ENCODE results near the gene TMEM154. TPM values are rescaled to one million over a fixed set of nuclear protein-coding genes. Genes with fewer than 3 reads are reported as not detected.

TMEM154 gene
- total RNA-seq, 1 experiment from 2014 or later: 4.2 TPM

DNA sequence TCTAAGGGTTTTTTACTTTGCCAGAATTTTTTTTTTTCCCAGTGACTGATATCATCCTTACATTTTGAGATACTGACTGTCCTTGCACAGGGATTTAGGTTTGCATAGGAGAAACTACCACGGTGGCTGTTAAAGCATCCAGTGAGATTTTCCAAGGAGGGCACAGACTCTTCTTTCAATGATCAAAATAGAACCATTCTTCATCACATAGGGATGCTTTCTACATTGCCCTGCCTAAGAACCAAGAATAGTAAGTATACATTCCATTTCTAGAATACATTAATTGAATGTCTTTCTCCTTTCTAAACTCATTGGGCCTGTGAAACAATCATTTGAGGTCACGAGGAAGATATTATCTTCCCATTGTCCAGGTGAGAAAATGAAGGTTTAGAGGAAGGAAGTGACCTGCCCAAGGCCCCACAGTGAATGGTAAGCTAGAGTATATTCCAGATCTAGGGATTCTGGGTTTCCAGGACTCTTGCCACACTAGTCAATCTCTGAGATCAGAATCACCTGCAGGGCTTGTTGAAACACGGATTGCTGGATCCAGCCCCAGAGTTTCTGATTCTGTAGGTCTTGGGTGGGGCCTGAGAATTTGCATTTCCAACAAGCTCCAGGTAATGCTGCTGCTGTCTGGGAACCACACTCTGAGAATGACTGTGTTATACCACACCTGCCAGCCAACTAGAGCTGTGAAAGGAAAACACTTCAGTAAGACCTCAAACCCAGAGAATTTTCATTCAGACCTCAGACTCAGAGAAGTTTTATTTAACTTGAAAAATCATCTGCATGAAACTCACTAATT lies 17.7 kb upstream of the TMEM154 start:
- no peak for DNase-seq (ENCODE audit: extremely low read depth, low read depth)

- peak; percentile 49 for DNase-seq (ENCODE audit: extremely low read depth, low read depth)
These were observed 17.0 kb upstream of the TMEM154 start for GRCh38 chr4:152696764-152697261.

- DNase-seq (ENCODE audit: extremely low read depth, low read depth): no peak
These were observed 14.1 kb upstream of the TMEM154 start for GRCh38 chr4:152693871-152694270.

DNA sequence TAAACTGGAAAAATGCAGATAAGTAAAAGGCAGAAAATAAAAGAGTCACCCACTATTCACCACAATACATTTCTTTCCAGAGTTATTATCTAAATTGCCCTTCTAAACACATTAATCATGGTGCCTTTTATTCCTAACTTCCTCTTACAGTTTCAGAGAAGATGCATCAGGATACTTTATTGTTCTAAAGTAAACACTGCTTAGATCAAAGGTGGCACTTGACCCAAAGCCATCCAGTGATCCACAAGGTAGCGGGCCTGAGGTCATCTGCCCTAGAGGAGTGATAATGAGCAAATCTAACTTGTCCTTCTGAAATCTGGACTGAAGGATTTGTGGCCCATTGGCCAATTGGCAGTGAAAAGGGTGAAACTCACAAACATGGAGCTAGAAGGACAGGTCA lies 12.0 kb upstream of the TMEM154 start:
- DNase-seq (ENCODE audit: extremely low read depth, low read depth): no peak

DNA sequence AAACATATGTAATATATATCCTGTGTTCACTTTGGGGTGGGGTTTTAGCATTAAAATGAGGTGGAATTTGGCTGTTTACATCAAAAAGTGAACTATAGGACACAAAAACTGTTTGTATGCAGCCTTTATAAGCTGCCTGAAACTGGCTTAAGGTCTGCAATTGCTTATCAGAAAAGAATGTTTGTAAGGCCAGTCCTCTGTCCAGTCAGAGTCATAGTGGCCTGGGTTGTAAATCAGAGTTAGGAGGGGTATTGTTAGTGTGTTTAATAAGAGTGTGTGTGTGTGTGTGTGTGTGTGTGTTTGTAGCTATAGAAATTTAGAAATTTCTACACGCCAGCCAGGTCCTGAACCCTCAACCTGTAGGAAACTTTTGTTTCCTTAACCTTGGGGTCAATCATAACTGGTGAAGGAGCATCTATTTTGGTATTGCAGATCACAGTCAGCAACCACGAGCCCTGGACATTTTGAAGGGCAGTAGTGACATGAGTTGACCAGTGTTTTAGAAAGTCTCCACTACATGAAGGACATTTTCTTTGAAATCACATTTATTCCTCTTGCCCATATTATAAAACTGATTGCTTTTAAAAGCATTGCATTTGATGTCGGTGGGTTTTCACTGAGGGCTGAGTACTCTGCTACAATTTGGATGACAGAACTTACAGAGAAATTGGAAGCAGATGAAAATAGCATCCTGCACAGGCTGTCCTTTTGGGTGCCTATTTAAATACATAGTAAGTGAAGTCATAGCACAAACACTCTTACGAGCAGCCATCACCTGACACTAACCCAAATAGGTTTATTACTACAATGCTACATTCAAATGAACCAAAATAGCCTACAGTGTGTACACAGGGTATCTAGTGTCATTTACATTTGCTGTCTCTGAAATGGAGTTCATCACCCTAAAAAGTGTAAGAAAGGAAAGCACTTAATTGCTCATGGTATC lies 11.2 kb upstream of the TMEM154 start:
- DNase-seq (ENCODE audit: extremely low read depth, low read depth): no peak

GRCh38 chr4:152689615-152690501 lies 10.1 kb upstream of the TMEM154 start:
- DNase-seq (ENCODE audit: extremely low read depth, low read depth): no peak

- no peak for DNase-seq (ENCODE audit: extremely low read depth, low read depth)
These were observed 8.3 kb upstream of the TMEM154 start for GRCh38 chr4:152687974-152688599.

- no peak for DNase-seq (ENCODE audit: extremely low read depth, low read depth)
These were observed 6.7 kb upstream of the TMEM154 start for GRCh38 chr4:152686452-152687013.

GRCh38 chr4:152684587-152684986 lies 4.8 kb upstream of the TMEM154 start:
- DNase-seq (ENCODE audit: extremely low read depth, low read depth): no peak

DNA sequence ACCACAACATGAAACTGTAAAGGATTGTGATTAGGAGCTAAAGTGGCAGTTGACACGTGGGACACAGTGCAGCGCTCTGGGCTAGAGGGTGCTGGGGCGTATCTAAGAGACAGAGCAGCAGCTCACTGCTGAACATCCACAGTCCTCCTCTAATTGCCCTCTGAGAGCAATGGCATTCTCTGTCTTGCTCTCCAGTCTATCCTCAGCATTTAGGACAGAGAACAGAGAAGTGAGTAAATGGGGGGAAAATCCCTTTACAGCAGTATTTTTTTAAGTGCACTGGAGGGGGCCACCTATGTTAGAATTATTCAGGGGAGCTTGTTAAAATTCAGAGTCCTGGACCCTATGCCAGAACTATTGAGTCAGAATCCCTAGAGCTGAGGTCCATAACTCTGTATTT lies 4.2 kb upstream of the TMEM154 start:
- no peak for DNase-seq (ENCODE audit: extremely low read depth, low read depth)

- DNase-seq (ENCODE audit: extremely low read depth, low read depth): no peak
These were observed 2.5 kb upstream of the TMEM154 start for GRCh38 chr4:152682143-152682941.

DNA sequence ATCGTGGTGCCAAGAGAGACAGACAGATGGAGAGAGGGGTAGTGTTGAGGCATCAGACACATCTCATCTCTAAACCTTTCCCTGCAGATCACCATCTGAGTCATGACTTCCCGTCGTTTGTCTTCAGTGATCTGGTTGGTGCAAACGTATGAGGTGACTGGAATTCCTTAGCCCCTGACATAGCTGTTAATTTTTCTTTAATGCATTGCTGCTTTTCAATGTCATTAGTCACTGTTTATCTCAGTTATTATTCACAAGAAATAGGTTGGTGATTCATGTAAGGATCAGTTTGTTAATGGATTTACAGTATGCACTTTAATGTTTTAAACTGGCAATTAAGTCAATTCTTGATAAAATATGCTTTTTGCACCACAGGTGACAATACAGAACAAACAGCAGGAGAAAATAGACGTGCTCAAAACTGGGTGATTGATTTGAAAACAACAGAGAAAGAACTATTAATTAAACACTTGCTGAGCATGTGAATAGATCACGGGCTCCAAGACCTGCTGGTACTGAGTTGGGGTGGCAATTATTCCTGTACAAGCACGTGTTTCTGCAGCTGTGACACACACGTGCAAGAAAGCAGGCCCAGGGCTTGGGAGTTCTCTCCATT lies 1.3 kb upstream of the TMEM154 start:
- DNase-seq (ENCODE audit: extremely low read depth, low read depth): peak; percentile 16

DNA sequence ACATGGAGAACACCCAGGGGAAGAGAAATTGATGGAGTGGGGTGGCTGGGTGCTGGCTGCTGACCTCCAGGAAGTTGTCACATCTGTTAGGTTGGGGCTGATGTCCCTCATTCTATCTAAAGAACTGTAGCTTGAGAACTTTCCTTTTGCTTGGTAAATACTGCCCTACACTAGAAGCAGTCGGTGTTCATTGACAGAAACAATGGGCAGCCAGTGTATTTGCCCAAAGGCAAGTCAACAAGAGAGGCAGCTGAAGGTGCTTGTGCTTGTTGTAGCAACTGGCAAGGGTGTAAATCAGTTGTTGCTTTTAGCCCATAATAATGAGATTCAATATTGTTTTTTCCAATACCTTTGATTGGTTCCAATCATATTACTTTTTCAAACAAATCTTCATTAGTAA lies 956 bp downstream of the TMEM154 start:
- DNase-seq (ENCODE audit: extremely low read depth, low read depth): no peak

DNA sequence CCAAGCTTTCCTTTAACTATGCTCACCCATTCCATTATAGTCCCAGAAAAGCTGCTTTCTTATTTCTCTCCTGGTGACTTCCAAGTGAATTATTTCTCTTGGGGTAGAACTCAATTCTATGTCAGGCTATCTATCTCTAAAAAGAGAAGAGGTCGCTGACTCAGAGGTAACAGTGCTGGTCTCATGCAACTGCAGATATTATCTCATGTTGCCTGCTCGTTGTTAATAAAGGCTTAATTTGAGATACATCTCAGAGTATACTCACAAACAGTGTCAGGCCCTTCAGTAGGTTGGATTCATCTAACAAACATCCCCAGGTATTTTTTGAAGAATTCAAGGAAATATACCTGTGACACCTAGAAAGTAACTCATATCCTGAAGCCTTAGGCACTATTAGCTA lies 2.7 kb downstream of the TMEM154 start:
- DNase-seq (ENCODE audit: extremely low read depth, low read depth): no peak

DNA sequence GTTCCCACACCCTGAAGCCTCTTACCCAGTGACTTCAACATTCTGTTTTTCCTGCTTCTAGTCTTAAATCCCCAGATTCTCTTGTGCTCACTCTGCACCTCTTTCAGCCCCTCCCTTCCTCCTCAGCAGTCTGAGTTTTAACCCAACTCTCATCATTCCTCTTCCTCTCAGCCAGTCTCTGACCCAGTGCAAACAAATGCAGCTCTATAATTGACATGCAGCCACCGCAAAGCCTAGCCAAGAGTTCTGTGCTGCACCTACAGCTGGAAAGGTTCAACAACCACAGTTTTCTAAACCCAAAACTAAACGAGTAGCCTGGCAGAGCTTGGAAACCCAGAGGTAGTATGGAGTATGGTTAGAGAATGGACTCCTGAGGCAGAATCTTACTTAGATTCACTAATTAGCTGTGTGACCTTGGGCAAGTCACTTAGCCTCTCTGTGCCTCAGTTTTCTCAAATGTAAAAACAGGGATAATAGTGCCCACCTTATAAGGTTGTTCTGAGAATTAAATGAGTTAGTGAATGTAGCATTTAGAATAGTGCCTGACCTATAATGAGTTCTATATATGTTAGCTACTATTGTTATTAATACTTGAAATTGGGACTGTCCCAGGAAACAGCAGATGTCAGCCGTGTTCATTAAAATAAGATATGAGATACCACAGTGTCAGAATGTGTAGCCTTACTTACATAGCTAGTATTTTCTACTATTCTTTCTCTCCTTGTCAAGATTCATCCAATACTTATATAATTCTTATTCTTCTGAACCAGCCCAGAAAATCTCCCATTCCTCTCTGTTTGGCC lies 3.5 kb downstream of the TMEM154 start:
- DNase-seq (ENCODE audit: extremely low read depth, low read depth): no peak

- no peak for DNase-seq (ENCODE audit: extremely low read depth, low read depth)
These were observed 5.4 kb downstream of the TMEM154 start for GRCh38 chr4:152674359-152674758.

- DNase-seq (ENCODE audit: extremely low read depth, low read depth): no peak
These were observed 6.3 kb downstream of the TMEM154 start for GRCh38 chr4:152673489-152673888.
